ENCODE measurements around the gene SCAMP4.
"Not testable (repeated sequence)": the region's sequence is repeated elsewhere in the genome, so short reads cannot be mapped to it uniquely, and the experiment has no call there.

Gene SCAMP4

GRCh38 chr19:1866693-1867348 is 38.4 kb upstream of the SCAMP4 start:
- DNase-seq (ENCODE audit: low read depth in 2 of 2): no peak

GRCh38 chr19:1867349-1867724 is 37.9 kb upstream of the SCAMP4 start:
- no peak for DNase-seq (ENCODE audit: low read depth in 2 of 2)

- DNase-seq (ENCODE audit: low read depth in 2 of 2): no peak
Measured at GRCh38 chr19:1868971-1869370, 36.2 kb upstream of the SCAMP4 start.

- no peak for DNase-seq (ENCODE audit: low read depth in 2 of 2)
Measured at GRCh38 chr19:1871140-1871597, 34.0 kb upstream of the SCAMP4 start.

GRCh38 chr19:1871630-1872029 is 33.6 kb upstream of the SCAMP4 start:
- no peak for DNase-seq (ENCODE audit: low read depth in 2 of 2)

GRCh38 chr19:1872807-1873523 is 32.2 kb upstream of the SCAMP4 start:
- no peak for DNase-seq (ENCODE audit: low read depth in 2 of 2)

GRCh38 chr19:1873524-1874473 is 31.4 kb upstream of the SCAMP4 start:
- no peak for DNase-seq (ENCODE audit: low read depth in 2 of 2)

- no peak for DNase-seq (ENCODE audit: low read depth in 2 of 2)
Measured at GRCh38 chr19:1874554-1875185, 30.5 kb upstream of the SCAMP4 start.

GRCh38 chr19:1875265-1875645 is 29.9 kb upstream of the SCAMP4 start:
- not testable (repeated sequence) for DNase-seq (ENCODE audit: low read depth in 2 of 2)

- peak; percentile 64 to 72 for DNase-seq (ENCODE audit: low read depth in 2 of 2)
Measured at GRCh38 chr19:1875646-1876495, 29.3 kb upstream of the SCAMP4 start.

GRCh38 chr19:1876496-1877279 is 28.5 kb upstream of the SCAMP4 start:
- DNase-seq (ENCODE audit: low read depth in 2 of 2): not testable (repeated sequence)

GRCh38 chr19:1877280-1877660 is 27.9 kb upstream of the SCAMP4 start:
- DNase-seq (ENCODE audit: low read depth in 2 of 2): not testable (repeated sequence)

- not testable (repeated sequence) for DNase-seq (ENCODE audit: low read depth in 2 of 2)
Measured at GRCh38 chr19:1878583-1878982, 26.6 kb upstream of the SCAMP4 start.

- not testable (repeated sequence) for DNase-seq (ENCODE audit: low read depth in 2 of 2)
Measured at GRCh38 chr19:1879982-1880381, 25.2 kb upstream of the SCAMP4 start.

- no peak for DNase-seq (ENCODE audit: low read depth in 2 of 2)
Measured at GRCh38 chr19:1880611-1881392, 24.4 kb upstream of the SCAMP4 start.

GRCh38 chr19:1881393-1882088 is 23.7 kb upstream of the SCAMP4 start:
- DNase-seq (ENCODE audit: low read depth in 2 of 2): not testable (repeated sequence)

- no peak for DNase-seq (ENCODE audit: low read depth in 2 of 2)
Measured at GRCh38 chr19:1882089-1882785, 23.0 kb upstream of the SCAMP4 start.

Measured in fibroblast of skin of left quadriceps (primary cell).